Esophagus squamous epithelium (tissue), 4 donors: ENCODE measurements around the gene PCOLCE2.

ENCODE experiments used
- POLR2A ChIP-seq, 4 donors: fragments of 450-650 bp; IDR thresholded peaks; one replicate each; pipeline ENCODE4 v1.6.1; 2017; ENCODE audit warnings: antibody characterized with exemption in 4 of 4, mild to moderate bottlenecking in 4 of 4, moderate library complexity in 3 of 4
- TF ChIP-seq, protein P1 (sequence below), 6 experiments: fragments of 450-650 bp in 4 of 6; fragments of 200-600 bp in 2 of 6; sonication (generic) in 2 of 6; IDR thresholded peaks; one replicate each; pipeline ENCODE4 v1.5.1; 2016 to 2019; ENCODE audit warnings: antibody characterized with exemption in 6 of 6, mild to moderate bottlenecking in 4 of 6, moderate library complexity in 4 of 6

DNA sequence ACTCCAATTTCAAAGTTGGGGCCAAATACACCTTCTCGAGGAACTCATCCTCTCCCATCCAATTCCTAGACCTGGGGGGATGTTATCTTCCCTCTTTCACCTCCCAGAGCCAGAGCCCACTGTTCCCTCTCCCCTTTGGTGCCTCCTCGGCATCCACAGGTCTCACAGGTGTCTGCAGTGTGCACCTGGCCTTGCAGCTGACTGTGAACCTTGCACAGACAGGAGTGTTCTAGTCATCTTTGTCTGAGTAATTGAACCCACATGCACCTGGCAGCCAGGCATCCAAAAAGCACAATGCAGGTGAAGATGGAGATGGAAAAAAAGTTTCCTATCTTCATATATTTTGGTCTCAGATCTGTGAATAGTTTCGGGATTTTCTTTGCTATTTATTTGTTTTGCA, 30.8 kb downstream of the PCOLCE2 start:
- TF ChIP-seq, protein P1, sequence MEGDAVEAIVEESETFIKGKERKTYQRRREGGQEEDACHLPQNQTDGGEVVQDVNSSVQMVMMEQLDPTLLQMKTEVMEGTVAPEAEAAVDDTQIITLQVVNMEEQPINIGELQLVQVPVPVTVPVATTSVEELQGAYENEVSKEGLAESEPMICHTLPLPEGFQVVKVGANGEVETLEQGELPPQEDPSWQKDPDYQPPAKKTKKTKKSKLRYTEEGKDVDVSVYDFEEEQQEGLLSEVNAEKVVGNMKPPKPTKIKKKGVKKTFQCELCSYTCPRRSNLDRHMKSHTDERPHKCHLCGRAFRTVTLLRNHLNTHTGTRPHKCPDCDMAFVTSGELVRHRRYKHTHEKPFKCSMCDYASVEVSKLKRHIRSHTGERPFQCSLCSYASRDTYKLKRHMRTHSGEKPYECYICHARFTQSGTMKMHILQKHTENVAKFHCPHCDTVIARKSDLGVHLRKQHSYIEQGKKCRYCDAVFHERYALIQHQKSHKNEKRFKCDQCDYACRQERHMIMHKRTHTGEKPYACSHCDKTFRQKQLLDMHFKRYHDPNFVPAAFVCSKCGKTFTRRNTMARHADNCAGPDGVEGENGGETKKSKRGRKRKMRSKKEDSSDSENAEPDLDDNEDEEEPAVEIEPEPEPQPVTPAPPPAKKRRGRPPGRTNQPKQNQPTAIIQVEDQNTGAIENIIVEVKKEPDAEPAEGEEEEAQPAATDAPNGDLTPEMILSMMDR (IDR thresholded peaks at IDR 0.05), result no peak
- TF ChIP-seq POLR2A (IDR thresholded peaks at IDR 0.05), result no peak
